HG02623 (cell line): Measurements from ENCODE around the gene ZNF747.

Experiments
- ATAC-seq: cut with Tn5 transposase; IDR thresholded peaks from one replicate; pipeline ENCODE4 v1.9.1; 2021; ENCODE audit warnings: moderate library complexity; ENCODE audit not compliant: unreplicated experiment

The ZNF747 gene

DNA sequence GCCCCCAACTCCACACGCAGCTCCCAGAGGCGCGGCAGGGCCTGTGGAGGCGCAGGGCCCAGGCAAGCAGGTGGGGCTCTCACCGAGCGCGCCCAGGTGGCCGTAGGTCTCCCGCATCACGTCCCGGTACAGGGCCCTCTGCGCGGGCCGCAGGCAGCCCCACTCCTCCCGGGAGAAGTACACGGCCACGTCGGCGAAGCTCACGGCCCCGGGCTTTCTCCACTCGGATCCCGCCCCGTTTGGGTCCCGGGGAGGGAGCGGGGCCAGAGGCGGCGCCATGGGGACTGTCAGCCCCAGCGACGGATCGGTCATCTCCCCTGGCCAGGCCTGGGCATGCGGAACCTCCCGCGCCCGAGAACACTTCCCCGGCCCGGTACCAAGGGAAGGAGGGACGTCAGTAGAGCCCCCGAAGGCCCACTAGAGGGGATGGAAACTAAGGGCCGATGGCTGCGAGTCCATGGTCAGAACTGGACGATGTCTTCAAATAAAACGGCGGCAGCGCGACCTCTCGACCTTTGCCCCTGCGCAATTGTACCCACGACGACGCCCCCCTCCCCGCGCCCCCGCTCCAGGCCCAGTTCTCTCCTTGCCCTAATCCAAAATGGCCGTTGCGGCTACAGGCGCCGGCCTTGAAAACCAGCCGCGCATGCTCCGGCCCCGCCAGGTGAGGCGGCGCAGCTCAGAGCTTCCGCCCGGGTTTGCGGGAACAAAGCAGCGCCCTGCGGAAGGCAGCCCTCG is at the start of gene ZNF747:
Gene ZNF747, minus strand, starts transcription at position 491 of the 738 bp plus-strand sequence. Its CDS starts 179 bp downstream, at position 312.
- peak; percentile 59 for ATAC-seq

DNA sequence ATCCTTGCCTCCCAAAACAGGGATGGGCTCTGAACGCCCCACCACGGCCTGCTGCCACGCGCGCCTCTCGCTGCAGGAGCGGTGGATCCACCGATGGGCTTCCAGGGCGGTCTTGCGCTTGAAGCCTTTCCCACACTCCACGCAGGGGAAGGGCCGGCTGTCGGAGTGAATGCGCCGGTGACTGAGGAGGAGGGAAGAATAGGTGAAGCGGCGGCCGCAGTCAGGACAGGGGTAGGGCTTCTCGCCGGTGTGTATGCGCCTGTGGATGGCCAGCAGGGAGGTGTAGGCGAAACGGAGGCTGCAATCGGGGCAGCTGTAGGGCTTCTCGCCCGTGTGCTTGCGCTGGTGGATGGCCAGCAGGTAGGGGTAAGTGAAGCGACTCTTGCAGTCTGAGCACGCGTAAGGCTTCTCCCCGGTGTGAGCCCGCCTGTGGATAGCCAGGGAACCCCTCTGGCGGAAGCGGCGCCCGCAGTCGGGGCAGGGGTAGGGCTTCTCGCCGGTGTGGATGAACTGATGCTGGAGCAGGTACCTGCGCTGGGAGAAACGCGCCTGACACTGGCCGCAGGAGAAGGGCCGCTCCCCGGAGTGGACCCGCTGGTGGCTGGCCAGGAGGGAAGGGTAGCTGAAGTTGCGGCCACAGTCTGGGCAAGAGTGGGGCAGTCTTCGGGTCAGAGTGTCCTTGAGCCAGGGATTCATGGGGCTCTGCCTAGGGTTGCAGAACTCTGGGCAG is 48.1 kb upstream of the ZNF747 start:
- ATAC-seq, result no peak

DNA sequence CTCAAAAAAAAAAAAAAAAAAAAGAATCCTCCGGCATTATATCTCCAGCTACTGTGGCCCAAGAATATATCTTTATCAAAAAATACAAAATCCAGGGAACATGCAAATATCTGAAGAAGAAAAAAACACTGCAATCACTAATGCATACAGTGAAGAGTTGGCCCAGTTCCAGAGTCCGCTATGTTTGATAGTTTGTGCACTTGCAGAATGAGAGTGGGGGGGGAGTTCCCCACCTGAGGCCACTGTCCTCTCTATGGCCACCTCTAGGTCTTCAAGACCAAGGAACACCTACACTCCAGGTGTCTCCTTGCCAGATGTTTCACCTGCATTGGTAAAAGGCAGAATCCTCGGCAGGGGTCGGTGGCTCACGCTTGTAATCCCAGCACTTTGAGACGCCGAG is 46.8 kb upstream of the ZNF747 start:
- no peak for ATAC-seq

DNA sequence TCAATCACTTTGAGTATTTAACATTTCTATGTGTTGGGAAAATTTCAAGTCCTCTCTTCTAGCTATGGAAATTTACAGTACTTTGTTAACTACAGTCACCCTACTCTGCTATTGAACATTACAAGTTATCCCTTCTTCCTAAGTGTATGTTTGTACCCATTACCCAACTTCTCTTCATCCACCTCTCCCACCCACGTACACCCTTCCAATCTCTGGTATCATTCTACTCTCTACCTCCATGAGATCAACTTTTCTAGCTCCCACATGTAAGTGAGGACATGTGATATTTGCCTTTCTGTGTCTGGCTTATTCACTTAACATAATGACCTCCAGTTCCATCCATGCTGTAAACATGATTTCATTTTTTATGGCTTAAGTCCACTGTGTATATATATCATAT is 40.0 kb upstream of the ZNF747 start:
- ATAC-seq, result no peak

DNA sequence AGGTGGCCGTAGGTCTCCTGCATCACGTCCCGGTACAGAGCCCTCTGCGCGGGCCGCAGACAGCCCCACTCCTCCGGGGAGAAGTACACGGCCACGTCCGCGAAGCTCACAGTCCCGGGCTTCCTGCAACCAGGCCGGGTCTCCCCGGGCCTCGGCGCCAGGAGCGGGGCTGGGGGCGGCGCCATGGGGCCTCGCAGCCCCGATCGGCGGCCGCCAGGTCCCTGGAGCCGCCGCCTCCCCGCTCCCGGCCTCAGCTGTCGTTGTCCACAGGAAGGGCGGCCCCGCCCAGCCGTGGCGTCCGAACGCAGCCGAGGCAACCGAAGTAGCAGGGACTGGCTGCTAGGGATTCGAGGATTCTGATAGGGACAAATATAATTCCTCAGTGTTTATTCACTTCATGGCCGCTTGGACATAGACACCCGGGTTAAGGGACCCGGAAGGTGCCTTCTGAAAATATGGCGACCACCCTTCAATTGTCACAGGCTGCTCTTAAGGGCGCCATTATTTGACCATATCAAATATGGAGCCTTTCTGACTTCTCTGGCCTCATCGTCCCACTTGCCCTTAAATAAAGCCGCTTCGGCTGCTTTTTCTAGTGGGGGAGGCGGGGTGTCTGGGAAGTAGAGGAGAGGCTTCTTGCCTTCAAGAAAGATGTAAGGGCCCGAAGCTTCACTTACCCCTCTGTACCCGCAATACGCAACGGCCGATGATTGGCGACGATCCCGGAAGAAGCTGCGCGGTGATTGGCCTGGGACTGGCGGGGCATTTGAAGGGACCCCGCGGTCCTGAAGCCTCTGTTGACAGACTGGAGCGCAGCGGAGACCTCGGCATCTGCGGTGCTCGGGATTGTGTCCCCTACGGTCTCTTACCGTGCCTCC is 37.0 kb upstream of the ZNF747 start, which contains the start of gene ZNF688:
Gene ZNF688, minus strand, starts transcription at position 270 of the 878 bp plus-strand sequence. Its CDS starts 85 bp downstream, at position 185.
- peak; percentile 74 for ATAC-seq

DNA sequence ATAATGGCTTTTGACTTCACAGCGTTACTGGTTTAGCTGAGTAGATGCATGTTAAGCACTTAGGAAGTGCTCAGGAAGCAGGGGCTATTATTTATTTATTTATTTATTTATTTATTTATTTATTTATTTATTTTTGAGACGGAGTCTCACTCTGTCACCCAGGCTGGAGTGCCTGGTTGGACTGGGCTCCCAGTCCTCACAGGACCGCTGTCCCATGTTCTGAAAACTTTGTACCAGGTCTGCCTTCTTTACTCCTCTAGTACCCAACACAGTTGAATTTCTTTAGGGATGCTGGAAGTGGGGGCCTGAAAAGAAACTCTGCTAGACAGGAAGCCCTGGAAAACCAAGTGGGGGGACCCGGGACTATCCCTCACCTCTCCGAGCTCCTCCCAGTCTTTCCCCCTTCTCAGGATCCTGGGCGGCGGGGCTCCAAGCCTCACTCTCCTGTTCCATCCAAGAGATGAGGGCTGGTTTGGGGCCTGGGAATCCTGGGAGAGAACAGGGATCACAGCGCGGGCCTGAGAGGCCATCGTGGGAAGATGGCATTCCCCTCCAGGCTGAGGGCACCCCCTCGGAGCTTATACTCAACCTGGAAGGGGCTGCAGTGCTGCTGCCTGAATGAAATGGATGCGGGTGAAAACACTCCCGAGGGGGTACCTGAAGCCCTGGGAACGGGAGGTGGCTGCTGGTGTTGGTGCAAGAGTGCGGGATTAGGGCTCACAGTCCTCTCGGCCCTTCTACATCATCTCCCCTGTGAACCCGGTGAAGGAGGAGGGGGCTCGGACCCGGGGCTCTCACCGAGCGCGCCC is 36.2 kb upstream of the ZNF747 start:
- no peak for ATAC-seq

DNA sequence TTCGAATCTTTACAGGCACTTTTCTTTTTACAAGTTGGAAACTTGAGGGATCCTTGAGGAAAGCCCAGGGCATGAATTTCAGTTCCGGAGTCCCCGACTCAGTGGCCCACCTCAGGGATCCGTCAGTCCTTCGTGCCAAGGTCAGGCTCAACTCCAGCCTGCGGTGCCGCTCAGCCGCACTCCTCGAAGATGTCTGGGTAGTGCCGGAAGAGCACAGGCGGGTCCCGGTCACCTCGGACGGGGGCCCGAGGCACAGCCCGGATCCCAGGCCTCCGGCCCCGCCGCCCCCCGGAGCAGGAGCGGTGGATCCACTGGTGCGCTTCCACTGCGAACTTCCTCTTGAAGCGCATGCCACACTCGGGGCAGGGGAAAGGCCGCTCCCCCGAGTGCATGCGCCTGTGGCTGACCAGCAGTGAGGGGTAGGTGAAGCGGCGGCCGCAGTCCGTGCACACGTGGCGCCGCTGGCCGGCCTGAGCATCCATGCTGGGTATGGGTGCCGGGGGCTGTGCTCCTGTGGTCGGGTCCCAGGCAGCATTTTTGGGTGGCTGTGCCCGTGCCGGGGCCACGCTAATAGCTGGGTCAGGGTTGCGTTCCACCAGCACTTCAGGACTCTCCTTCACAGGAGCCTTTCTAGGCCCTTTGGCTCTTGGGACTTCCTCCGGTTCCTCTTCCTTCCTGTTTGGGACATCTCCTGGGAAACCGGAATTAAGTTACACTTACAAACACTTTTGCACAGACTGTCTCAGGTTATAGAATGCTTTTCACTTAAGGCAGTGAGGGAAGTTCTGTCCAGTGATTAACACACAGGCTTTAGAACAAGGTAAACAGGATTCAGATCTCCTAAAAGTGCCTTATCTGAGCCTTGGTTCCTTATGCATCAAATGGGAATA is 35.3 kb upstream of the ZNF747 start:
- no peak for ATAC-seq

DNA sequence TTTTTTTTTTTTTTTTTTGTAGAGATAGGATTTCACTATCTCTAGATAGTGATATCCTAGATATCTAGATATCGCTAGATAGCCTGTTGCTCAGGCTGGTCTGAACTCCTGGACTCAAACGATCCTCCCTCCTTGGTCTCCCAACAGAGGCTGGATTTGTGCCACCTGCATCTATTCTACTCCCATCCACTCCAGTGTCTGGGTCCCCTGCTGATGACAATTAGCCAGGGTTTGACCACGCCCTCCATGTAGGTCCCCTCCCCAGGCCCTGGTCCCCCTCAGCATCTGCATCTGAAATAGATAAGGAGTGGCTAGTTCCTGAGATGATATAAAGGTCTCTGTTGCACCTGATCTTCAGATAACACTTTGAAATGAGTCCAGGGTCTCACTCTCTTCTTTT is 34.6 kb upstream of the ZNF747 start:
- ATAC-seq, result no peak

DNA sequence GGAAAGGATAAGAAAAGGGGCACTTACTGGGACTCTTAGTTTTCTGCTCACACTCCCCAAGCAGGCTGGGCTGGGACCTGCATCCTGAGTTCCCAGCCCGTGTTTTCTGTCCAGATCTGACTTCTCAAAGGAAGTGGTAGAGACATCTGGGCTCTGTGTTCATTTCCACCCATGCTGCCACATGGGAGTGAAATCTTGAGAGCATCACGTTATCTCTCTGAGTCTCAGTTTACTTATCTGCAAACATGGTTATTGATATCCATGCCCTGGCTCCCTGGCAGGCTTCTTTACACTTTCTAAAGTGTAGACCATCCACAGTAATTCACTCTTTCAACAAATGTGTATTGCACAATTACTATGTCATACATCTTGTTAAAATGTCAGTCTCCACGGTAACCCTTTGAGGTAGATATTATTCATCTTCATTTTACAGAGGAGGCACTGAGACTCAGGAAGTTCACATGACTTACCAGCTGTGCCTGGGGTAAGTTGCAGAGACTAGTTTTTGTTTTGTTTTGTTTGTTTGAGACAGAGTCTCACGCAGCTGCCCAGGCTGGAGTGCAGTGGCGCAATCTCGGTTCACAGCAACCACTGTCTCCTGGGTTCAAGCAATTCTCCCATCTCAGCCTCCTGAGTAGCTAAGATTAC is 33.5 kb upstream of the ZNF747 start:
- ATAC-seq, result no peak

DNA sequence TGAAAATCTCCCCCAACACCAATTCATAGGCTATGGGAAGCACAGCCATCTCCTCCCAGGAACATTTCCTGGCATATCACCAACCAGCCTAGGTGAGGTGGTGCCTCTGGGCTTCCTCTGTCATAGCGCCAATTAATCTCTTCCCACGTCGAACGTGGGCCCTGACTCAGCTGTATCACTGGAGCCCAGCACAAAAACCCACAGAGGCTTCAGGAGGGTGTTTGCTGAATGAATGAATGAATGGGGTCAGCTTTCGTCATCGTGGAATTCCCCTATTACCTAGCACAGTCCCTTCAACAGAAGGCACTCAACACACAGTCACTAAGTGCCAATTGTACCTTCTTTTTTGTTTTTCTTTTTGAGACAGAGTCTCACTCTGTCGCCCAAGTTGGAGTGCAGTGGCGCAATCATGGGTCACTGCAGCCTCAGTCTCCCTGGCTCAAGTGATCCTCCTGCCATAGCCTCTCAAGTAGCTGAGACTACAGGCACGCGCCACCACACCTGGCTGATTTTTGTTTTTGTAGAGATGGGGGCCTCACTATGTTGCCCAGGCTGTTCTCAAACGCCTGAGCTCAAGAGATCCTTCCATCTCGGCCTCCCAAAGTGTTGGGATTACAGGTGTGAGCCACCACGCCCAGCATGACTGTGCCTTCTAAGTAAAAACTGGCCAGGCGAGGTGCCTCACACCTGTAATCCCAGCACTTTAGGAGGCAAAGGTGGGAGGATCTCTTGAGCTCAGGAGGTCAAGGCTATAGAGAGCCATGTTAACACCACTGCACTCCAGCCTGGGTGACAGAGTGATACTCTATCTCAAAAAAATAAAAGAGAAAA is 32.7 kb upstream of the ZNF747 start:
- ATAC-seq, result no peak

DNA sequence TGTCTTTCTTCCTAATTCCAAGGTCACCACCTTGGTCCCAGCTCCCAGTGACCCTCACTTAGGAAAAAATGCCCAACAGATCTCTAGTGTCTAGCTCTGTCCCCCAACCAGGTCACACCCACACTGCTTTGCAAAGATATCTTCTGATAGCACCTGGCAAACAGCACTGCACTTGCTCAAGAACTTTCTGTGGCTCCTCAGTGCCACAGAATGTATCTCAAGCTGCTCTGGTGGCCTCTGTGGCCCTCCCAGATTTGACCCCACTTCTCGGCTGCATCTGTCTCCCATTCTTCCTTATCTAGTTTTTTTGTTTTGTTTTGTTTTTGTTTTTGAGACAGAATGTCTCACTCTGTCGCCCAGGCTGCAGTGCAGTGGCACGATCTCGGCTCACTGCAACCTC is 31.9 kb upstream of the ZNF747 start:
- no peak for ATAC-seq

DNA sequence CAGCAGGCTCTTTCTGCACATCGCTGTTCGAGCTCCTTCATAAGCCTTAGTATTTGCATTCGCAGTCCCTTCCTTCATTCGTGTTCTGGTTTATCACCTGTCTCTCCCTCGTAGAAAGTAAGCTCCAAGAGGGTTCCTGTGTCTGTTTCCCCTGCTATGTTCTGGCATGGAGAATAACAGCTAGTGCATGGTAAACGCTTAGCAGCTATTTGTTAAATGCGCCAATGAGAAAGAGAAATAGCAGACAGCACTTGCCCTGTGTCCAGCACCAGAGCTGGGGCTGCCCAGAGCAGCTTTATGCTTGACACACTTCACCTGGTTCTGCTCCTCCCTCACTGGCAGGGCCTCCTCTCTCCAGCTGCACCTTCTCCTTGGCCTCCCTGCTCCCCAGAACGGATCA is 31.3 kb upstream of the ZNF747 start:
- ATAC-seq, result no peak

DNA sequence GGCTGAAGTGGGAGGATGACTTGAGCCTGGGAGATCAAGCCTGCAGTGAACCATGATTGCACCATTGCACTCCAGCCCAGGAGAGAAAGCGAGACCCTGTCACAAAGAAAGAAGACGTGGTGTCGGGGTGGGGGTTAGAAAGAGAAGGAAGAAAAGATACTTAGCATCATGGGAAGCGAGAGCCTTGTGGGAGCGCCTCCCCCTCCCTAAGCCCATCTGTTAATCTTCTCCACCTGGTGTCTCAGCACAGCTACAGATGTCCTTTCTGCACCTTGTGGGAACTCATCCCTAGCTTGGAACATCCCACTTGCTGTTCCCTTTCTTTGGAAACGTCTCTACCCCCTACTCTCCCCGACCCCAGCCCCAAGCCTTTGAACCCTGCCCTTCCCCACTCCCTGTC is 30.9 kb upstream of the ZNF747 start:
- ATAC-seq, result no peak

DNA sequence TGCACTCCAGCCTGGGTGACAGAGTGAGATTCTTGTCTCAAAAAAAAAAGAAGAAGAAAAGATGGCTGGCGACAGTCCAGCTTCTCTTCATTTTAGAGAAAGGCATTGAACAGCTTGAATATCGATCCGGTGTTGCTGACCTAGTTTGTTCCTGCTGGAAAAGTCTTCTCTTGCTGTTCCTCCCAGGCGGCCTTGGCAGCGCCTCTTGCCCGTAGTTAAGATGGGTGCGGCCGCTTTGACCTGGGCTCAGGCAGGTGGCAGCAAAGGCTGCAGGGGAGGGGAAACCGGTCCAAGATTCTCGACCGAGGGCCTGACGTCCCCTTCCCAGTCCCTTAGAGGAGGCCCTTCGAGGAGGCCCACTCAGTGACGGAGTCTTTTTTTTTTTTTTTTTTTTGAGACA is 27.4 kb upstream of the ZNF747 start:
- ATAC-seq, result no peak

DNA sequence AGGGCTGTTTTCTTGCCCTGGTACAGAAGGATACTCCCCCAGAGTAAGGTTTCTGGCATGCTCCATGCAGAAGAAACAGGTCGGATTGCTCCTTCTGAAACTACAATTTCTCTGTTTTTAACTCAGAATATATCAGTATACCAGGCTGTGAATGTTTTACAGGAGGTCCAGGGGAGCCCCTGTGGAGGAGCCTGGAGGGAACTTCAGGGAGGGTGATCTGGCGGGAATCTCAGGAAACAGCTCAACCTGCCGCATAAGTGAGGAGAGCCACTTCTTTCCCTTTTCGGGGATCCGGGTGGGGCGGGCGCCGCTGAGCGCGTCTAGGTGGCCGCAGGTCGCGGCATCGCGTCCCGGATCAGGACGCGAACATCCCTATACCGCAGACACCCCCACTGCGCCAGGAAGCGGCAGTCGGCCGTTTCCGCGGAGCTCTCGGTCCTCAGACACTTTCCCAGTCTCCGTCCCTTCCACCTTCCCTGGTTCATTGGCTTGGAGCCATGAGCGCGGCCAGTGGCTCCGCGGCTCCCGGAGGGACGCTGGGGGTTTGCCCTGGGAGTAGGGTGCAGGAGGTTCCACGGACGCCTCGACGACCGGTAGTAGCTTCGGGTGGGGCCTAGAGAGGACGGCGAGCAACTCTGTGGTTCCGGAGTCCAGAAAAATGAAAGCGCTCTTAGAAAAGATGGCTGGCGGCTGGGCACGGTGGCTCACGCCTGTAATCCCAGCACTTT is 26.6 kb upstream of the ZNF747 start:
- ATAC-seq, result no peak

DNA sequence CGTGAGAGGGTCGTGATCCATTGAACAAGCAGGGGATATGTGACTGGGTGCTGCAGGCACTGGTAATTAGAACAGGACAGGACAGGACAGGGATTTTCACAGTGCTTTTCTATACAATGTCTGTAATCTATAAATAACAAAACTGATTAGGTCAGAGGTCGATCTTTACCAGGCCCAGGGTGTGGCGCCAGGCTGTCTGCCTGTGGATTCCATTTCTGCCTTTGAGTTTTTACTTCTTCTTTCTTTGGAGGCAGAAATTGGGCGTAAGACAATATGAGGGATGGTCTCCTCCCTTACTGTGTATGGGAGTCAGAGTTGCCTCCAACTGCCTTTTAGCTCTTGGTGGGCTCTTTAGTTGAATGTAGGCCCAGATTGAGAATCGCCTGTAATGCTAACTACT is 25.0 kb upstream of the ZNF747 start:
- no peak for ATAC-seq

DNA sequence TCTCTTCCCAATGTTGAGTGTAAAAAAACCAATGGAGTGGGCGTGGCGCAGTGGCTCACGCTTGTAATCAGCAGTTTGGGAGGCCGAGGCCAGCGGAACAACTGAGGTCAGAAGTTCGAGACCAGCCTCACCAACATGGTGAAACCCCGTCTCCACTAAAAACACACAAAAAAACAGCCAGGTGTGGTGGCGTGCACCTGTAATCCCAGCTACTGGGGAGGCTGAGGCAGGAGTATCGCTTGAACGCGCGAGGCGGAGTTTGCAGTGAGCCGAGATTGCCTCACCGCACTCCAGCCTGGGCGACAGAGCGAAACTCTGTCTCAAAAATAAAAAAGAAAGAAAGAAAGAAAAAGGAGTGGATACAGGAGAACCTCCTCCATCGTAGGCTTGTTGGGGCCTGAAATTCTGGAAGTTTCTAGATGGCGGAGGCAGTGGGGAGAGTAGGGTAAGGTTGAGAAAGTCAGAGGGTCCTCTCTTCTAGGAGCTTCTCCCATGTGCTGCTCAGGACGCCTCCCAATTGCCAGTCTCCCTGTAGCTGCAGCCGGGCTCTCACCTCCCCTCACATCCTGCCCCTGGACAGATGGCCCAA is 24.2 kb upstream of the ZNF747 start:
- ATAC-seq, result no peak
